Left renal pelvis (tissue), 4 donors: ENCODE measurements around the gene ZKSCAN1. TPM values are rescaled to one million over a fixed set of nuclear protein-coding genes. Genes with fewer than 3 reads are reported as not detected.

ENCODE experiments used
- DNase-seq, 4 donors: peaks; one replicate each; pipeline ENCODE4 v3.0.0-alpha.2; 2013; ENCODE audit warnings: low read depth in 4 of 4, low spot score in 3 of 4
- polyA plus RNA-seq, 4 donors: library from polyadenylated mRNA; unstranded; fragments of 120-200 nt; gene quantifications; one replicate each; pipeline ENCODE4 v1.2.1, GENCODE V29; 2013; ENCODE audit not compliant: insufficient read length in 4 of 4

Gene ZKSCAN1
- polyA plus RNA-seq, 4 donors: 47.5 to 62.2 (median 58.1) TPM

DNA sequence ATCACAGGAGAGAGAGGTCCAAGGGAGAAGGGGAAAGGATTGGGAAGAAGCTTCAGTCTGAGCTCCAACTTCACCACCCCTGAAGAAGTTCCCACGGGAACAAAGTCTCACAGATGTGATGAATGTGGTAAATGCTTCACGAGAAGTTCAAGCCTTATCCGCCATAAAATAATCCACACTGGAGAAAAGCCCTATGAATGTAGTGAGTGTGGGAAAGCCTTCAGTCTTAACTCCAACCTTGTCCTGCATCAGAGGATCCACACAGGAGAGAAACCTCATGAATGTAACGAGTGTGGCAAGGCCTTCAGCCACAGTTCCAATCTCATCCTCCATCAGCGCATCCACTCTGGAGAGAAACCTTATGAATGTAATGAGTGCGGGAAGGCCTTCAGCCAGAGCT is 18.1 kb downstream of the ZKSCAN1 start:
- no peak for DNase-seq

GRCh38 chr7:100034871-100035510 is 19.6 kb downstream of the ZKSCAN1 start:
- no peak for DNase-seq

DNA sequence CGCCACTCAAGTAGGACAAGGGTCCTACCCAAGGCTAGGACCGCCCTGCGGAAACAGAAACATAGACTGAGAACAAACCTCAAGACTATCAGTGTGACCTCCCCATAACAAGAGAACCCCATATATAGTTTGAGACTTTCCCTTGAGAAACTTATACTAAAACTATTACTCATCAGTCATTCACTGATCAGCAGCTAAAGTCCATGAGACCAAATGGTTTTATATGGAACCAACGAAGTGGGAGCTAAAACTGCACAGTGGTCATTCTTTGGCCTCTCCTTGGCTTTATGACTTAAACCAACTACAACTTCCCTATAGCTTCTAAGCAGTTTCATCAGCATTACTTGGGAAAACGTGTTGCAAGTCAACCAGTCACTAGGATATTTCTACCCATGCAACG is 20.5 kb downstream of the ZKSCAN1 start:
- DNase-seq: no peak

- no peak for DNase-seq
These were observed 22.9 kb downstream of the ZKSCAN1 start for GRCh38 chr7:100038326-100038725.

DNA sequence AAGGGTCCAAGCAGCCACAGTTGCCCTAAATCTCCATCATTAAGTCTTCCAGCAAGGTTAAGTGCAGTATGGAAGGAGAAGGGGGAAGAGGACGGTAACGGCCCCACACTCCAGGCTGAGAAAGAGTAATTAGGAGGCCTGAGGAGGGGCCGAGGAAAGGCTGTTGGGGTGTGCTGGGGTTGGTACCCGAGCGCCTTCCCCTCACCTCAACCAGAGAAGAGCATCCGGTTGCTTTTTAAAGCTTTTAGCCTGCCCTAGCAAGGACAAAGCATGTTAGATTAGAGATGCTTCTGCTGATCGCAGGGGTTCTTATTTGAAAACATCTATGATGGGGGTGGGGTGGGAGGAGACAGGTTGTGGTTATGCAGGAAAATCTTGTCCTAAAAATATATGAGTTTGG is 25.2 kb downstream of the ZKSCAN1 start:
- no peak for DNase-seq

- no peak for DNase-seq
These were observed 29.3 kb downstream of the ZKSCAN1 start for GRCh38 chr7:100044718-100045117.

DNA sequence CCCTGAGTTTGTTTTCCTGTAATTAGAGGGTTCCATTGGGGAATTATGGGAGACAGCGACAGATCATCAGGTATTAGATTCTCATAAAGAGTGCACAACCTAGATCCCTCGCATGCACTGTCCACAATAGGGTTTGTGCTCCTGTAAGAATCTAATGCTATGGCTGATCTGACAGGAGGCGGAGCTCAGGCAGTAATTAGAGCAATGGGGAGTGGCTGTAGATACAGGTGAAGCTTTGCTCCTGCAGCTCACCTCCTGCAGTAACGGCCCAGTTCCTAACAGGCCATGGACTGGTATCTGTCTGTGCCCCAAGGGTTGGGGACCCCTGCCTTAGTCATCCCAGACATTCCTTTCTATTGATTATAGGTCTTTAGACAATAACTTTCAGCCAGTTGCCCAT is 33.3 kb downstream of the ZKSCAN1 start:
- DNase-seq: no peak

- peak; percentile 64 to 78 (median 74) for DNase-seq
These were observed 34.3 kb downstream of the ZKSCAN1 start, which contains the start of gene ZSCAN21 for GRCh38 chr7:100049441-100050291. ZSCAN21 (plus strand) TSS chr7:100049774; CDS start chr7:100057007, 7,233 bp downstream.

GRCh38 chr7:100051611-100052010 is 36.2 kb downstream of the ZKSCAN1 start:
- DNase-seq: no peak

DNA sequence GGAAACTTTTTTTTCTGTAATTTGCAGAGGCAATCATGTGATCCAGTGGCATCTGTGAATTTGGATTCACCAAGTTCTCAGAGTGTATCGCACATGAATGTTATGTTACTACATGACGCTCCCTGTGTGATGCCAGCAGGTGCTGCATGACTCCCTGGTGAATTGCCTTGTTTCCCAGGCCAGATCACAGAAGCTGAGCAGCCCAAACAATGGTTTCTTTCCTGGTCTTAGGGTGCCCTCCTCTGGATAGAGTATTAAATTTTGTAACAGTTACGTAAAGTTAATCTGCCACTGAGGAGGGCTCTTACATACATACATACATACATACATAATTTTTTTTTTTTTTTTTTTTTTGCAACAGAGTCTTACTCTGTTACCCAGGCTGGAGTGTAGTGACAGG is 37.8 kb downstream of the ZKSCAN1 start:
- no peak for DNase-seq

DNA sequence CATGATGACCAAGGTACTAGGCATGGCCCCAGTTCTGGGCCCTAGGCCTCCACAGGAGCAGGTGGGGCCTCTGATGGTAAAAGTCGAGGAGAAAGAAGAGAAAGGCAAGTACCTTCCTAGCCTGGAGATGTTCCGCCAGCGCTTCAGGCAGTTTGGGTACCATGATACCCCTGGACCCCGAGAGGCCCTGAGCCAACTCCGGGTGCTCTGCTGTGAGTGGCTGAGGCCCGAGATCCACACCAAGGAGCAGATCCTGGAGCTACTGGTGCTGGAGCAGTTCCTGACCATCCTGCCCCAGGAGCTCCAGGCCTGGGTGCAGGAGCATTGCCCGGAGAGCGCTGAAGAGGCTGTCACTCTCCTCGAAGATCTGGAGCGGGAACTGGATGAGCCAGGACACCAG is 41.6 kb downstream of the ZKSCAN1 start:
- no peak for DNase-seq

GRCh38 chr7:100059251-100059739 is 43.9 kb downstream of the ZKSCAN1 start:
- no peak for DNase-seq

DNA sequence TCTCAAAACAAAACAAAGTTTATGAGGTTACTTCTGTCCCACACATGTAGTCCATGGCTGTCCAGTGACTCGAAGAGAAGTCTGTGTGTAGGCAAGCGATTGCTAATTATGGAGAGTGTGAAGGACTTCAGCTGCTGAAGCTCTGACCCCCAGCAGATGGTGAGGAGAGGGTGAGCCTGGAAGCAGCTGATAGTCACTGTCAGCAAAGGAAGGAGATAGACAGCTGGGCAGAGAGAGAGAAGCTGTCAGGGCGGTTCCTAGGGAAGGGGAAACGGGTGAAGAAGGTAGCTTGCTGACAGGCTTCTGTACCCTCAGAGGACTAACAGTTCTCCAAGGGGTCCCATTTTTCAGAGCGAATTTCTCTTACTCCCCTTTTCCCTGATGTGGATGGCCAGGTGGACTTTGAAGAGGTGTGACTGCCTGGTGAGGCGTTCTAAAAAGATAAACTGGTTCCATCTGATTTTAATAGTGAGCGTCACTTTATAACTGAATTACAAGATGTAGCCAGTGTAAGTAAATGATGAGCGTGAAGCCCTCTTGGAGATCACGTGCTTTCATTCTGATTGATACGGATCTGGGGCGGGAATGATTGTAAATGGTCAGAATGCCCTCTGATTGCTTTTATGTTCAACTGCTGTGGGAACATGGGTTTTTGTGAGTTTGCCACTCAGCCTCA is 46.3 kb downstream of the ZKSCAN1 start:
- DNase-seq: no peak

- DNase-seq: no peak
These were observed 48.0 kb downstream of the ZKSCAN1 start for GRCh38 chr7:100063376-100063775.

DNA sequence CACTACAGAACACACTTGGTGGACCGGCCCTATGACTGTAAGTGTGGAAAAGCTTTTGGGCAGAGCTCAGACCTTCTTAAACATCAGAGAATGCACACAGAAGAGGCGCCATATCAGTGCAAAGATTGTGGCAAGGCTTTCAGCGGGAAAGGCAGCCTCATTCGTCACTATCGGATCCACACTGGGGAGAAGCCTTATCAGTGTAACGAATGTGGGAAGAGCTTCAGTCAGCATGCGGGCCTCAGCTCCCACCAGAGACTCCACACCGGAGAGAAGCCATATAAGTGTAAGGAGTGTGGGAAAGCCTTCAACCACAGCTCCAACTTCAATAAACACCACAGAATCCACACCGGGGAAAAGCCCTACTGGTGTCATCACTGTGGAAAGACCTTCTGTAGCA is 48.8 kb downstream of the ZKSCAN1 start:
- DNase-seq: no peak

GRCh38 chr7:100065452-100066186 is 50.2 kb downstream of the ZKSCAN1 start:
- no peak for DNase-seq

GRCh38 chr7:100066953-100067352 is 51.6 kb downstream of the ZKSCAN1 start:
- no peak for DNase-seq

- DNase-seq: no peak
These were observed 54.6 kb downstream of the ZKSCAN1 start for GRCh38 chr7:100069991-100070390.

DNA sequence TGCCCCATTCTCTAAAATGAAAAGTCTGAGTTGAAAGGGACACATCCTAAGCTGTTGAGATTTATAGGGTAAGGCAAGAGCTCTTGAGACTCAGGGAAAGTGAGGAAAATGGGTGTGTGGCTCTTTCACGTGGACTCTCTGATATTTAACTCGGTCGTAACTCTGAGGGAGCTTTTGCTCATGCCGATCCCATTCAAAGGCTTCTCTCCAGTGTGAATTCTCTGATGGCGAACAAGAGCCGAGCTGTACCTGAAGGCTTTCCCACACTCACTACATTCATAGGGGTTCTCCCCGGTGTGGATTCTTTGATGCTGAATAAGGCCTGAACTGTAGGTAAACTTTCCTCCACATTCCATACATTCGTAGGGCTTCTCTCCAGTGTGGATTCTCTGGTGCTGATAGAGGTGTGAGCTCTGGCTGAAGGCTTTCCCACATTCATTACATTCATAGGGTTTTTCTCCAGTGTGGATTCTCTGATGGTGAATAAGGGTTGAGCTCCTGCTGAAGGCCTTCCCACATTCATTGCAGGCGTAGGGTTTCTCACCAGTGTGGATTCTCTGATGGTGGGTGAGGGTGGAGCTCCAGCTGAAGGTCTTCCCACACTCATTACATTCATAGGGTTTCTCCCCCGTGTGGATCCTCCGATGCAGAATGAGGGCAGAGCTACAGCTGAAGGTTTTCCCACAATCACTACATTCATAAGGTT is 55.8 kb downstream of the ZKSCAN1 start:
- no peak for DNase-seq

DNA sequence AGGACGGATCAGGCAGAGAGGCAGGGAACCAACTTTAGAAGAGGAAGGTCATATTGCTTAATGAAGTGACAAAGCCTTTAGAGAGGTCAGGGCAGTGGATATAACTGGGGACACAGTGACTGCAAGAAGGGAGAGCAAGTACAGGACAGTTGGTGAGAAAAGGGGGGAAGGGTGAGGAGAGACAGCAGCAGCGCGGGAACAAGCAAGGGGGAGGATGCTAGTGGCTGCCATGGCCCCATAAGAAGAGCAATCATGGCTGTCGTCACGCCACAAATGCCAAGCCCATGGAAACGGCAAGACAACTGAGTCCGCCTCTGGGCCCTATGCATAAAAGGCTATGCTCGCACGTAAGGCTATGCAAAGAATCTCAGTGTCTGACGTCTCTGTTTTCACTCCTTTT is 57.1 kb downstream of the ZKSCAN1 start:
- DNase-seq: no peak
